PC-9 (cell line): Measurements from ENCODE around the gene TAPBP. TPM values are rescaled to one million over a fixed set of nuclear protein-coding genes. Genes with fewer than 3 reads are reported as not detected.
A peak's percentile ranks its signal among the peaks of the same experiment; 100 is the strongest.
"Not testable (repeated sequence)": the region's sequence is repeated elsewhere in the genome, so short reads cannot be mapped to it uniquely, and the experiment has no call there.

Experiments used
- Bru-seq: library from RNA; stranded (reverse); fragments of 400-500 nt; gene quantifications from one replicate; lab custom pipeline; 2021; lab: Mats Ljungman, UMichigan
- BruChase-seq, 2 experiments: library from RNA; stranded (reverse); fragments of 400-500 nt; gene quantifications; one replicate each; lab custom pipeline; 2021; lab: Mats Ljungman, UMichigan
- BruUV-seq: library from RNA; stranded (reverse); fragments of 400-500 nt; replicated peaks from 2 replicates; lab custom pipeline; 2021; lab: Mats Ljungman, UMichigan
- CTCF ChIA-PET: fragments of 300-600 bp; sonication (Branson Sonifier 250); formaldehyde crosslinking; loops from one replicate; lab custom pipeline; 2022; ENCODE audit warnings: antibody characterized with exemption; lab: Charles Lee
- POLR2A ChIA-PET: fragments of 300-600 bp; sonication (Branson Sonifier 250); formaldehyde crosslinking; loops from one replicate; lab custom pipeline; 2022; ENCODE audit warnings: antibody characterized with exemption; ENCODE audit not compliant: unreplicated experiment; lab: Charles Lee
- DNase-seq, 2 experiments: peaks; one replicate each; pipeline versions ENCODE4 v3.0.0 to v3.0.0-alpha.2; 2015 to 2022; ENCODE audit warnings: mixed read lengths in 1 of 2
- H2AFZ ChIP-seq: fragments of 200-600 bp; sonication (generic); 2 replicates; pipeline ENCODE4 v1.8.1; 2017; ENCODE audit warnings: antibody characterized with exemption
- H3F3A ChIP-seq: fragments of 200-600 bp; sonication (generic); 2 replicates; pipeline ENCODE4 v1.8.1; 2017; ENCODE audit warnings: antibody characterized with exemption, mild to moderate bottlenecking, low read depth; ENCODE audit not compliant: insufficient read depth
- H3K27ac ChIP-seq: fragments of 200-600 bp; sonication (generic); 2 replicates; pipeline ENCODE4 v1.6.1; 2016; ENCODE audit warnings: mixed run types
- H3K27me3 ChIP-seq: fragments of 200-600 bp; sonication (generic); 2 replicates; pipeline ENCODE4 v1.6.1; 2016; ENCODE audit warnings: low read depth, mixed run types; ENCODE audit not compliant: insufficient read depth
- H3K36me3 ChIP-seq: fragments of 200-600 bp; sonication (generic); 2 replicates; pipeline ENCODE4 v1.6.1; 2016; ENCODE audit warnings: low read depth, mixed run types
- H3K4me1 ChIP-seq: fragments of 200-600 bp; sonication (generic); replicated peaks from 2 replicates; pipeline ENCODE4 v1.6.1; 2016; ENCODE audit warnings: mixed run types; ENCODE audit not compliant: insufficient read depth
- H3K4me2 ChIP-seq: fragments of 200-600 bp; sonication (generic); 2 replicates; pipeline ENCODE4 v1.6.1; 2017; ENCODE audit warnings: mixed run types
- H3K4me3 ChIP-seq: fragments of 200-600 bp; sonication (generic); 2 replicates; pipeline ENCODE4 v1.6.1; 2016; ENCODE audit warnings: mixed run types
- H3K79me2 ChIP-seq: fragments of 200-600 bp; sonication (generic); 2 replicates; pipeline ENCODE4 v1.6.1; 2017; ENCODE audit warnings: low read depth, mixed run types
- H3K9me2 ChIP-seq: fragments of 200-600 bp; sonication (generic); 2 replicates; pipeline ENCODE4 v1.8.1; 2017; ENCODE audit warnings: mild to moderate bottlenecking; ENCODE audit not compliant: insufficient read depth
- H3K9me3 ChIP-seq: fragments of 200-600 bp; sonication (generic); 2 replicates; pipeline ENCODE4 v1.8.1; 2016; ENCODE audit warnings: low read depth; ENCODE audit not compliant: insufficient read depth
- H4K20me1 ChIP-seq: fragments of 200-600 bp; sonication (generic); 2 replicates; pipeline ENCODE4 v1.8.1; 2017; ENCODE audit not compliant: insufficient read depth
- CTCF ChIP-seq: fragments of 200-600 bp; sonication (generic); conservative IDR thresholded peaks from 2 replicates; pipeline ENCODE4 v1.6.1; 2017; ENCODE audit warnings: mixed run types, antibody characterized with exemption, mild to moderate bottlenecking, moderate library complexity
- EZH2 ChIP-seq: fragments of 200-600 bp; sonication (generic); IDR thresholded peaks from 2 replicates; pipeline ENCODE4 v1.8.0; 2017; ENCODE audit warnings: antibody characterized with exemption, low read depth
- intact Hi-C: fragments of 100-400 bp; cut with micrococcal nuclease; formaldehyde crosslinking; loops from one replicate; pipeline ENCODE4 v1.10.0; 2022; ENCODE audit not compliant: unreplicated experiment
- long read RNA-seq: library from polyadenylated mRNA; stranded (forward); transcript quantifications from one replicate; pipeline ENCODE4 v2.0.0, GENCODE V29; 2022
- total RNA-seq: library from RNA; stranded (reverse); gene quantifications from 2 replicates; pipeline ENCODE4 v1.2.3, GENCODE V29; 2021

TAPBP gene
- 156 and 194 TPM in 2 replicates for total RNA-seq
- Bru-seq, nascent RNA = percentile 76 among the genes with signal in this experiment
- percentile 94 among the genes with signal in this experiment for BruChase-seq, experiment 1, labeled RNA remaining after a 2-hour chase
- BruChase-seq, experiment 2, labeled RNA remaining after a 6-hour chase = percentile 95 among the genes with signal in this experiment
- long read RNA-seq, transcript TAPBP-234 (8 exons, 3,759 nt) = major isoform, 231 of 383 reads
- long read RNA-seq, partial matches to known transcripts = 44 of 383 reads
- long read RNA-seq, other reads (novel, unspliced or antisense) = 102 of 383 reads

- TF ChIP-seq EZH2 (no peak), CTCF (no peak)
- Histone ChIP-seq H3K4me2 (peak within 1 kb of the TSS; percentile 89), H3K4me1 (peaks cover 27% of the 10 kb centered on the region), H3K79me2 (peaks cover 42% of the 10 kb centered on the region), H3K9me2 (no peaks in the 10 kb centered on the region), H3K27me3 (no peaks in the 10 kb centered on the region), H2AFZ (peak within 1 kb of the TSS; percentile 81), H3K4me3 (peak within 1 kb of the TSS; percentile 81), H4K20me1 (peaks cover 6% of the 10 kb centered on the region; the same call in 1 of the 2 replicates), H3K9me3 (no peaks in the 10 kb centered on the region), H3K36me3 (no peaks in the 10 kb centered on the region), H3F3A (peaks cover 36% of the 10 kb centered on the region), H3K27ac (peak within 1 kb of the TSS; percentile 72)
- ChIA-PET CTCF (no interaction called here), POLR2A (interaction anchor here (0.6 kb wide), 1 partner anchor 931 kb away, joined by 4 read pairs; no protein-coding TSS in a partner anchor)
- no TSS peak for BruUV-seq
- intact Hi-C loops = loop anchor here (1.0 to 10.0 kb wide), 4 partner anchors 15 to 347 kb away; partner anchors contain the start of genes BRD2, KIFC1 and RGL2
- DNase-seq = peak; percentile 54 to 60
These were observed at the start of gene TAPBP for GRCh38 chr6:33313709-33314514. Gene TAPBP (minus strand): TSS chr6:33314078. CDS start chr6:33314041, 37 bp downstream.

GRCh38 chr6:33363486-33363885, 49.6 kb upstream of the TAPBP start:
- BruUV-seq, H3K79me2 ChIP-seq, H2AFZ ChIP-seq, H3K9me3 ChIP-seq, H3K36me3 ChIP-seq, H3K4me2 ChIP-seq, H3K27ac ChIP-seq, DNase-seq, H3K27me3 ChIP-seq, H4K20me1 ChIP-seq, H3K4me3 ChIP-seq, CTCF ChIA-PET, POLR2A ChIA-PET, H3K9me2 ChIP-seq, intact Hi-C loops: not testable (repeated sequence)
- peaks cover 19% of the 10 kb centered on the region; the same call in 1 of the 2 replicates for H3F3A ChIP-seq
- H3K4me1 ChIP-seq = peaks cover 36% of the 10 kb centered on the region

- TF ChIP-seq EZH2 = no peak
- TF ChIP-seq CTCF = no peak
- H3K4me2 ChIP-seq = no peak overlapping the region
- no peaks in the 10 kb centered on the region for H3K27me3 ChIP-seq
- no peaks in the 10 kb centered on the region for H3K9me2 ChIP-seq
- H3K27ac ChIP-seq = no peak overlapping the region
- CTCF ChIA-PET = interaction anchor here (0.5 kb wide), 1 partner anchor 35 kb away, joined by 3 read pairs; no protein-coding TSS in a partner anchor
- H4K20me1 ChIP-seq = no peaks in the 10 kb centered on the region
- H3K9me3 ChIP-seq = no peaks in the 10 kb centered on the region
- H2AFZ ChIP-seq = no peak overlapping the region
- peaks cover 35% of the 10 kb centered on the region for H3K4me1 ChIP-seq
- POLR2A ChIA-PET = interaction anchor here (0.8 kb wide), 1 partner anchor 15 kb away, joined by 4 read pairs; no protein-coding TSS in a partner anchor
- DNase-seq = no peak
- intact Hi-C loops = no loop called here
- no peaks in the 10 kb centered on the region for H3K36me3 ChIP-seq
- H3K79me2 ChIP-seq = no peaks in the 10 kb centered on the region
- no TSS peak for BruUV-seq
- H3K4me3 ChIP-seq = no peak overlapping the region
- peaks cover 19% of the 10 kb centered on the region; the same call in 1 of the 2 replicates for H3F3A ChIP-seq
These were observed 45.5 kb upstream of the TAPBP start for GRCh38 chr6:33359331-33359730.

DNA sequence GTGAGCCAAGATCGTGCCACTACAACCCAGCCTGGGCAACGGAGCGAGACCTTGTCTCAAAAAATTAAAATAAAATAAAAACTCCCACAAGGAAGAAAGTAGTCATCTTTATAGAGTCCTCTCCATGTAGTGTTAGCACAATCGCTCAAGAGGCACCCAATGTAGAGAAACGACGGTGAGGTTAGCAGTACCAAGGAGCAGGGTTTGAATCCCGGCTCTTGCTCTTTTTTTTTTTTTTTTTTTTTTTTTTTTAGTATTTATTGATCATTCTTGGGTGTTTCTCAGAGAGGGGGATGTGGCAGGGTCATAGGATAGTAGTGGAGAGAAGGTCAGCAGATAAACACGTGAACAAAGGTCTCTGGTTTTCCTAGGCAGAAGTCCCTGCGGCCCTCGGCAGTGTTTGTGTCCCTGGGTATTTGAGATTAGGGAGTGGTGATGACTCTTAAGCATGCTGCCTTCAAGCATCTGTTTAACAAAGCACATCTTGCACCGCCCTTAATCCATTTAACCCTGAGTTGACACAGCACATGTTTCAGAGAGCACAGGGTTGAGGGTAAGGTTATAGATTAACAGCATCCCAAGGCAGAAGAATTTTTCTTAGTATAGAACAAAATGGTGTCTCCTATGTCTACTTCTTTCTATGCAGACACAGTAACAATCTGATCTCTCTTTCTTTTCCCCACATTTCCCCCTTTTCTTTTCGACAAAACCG, 43.4 kb upstream of the TAPBP start:
- H3K79me2 ChIP-seq, H3K27ac ChIP-seq, POLR2A ChIA-PET, H3K9me3 ChIP-seq, H2AFZ ChIP-seq, CTCF ChIA-PET, H3K9me2 ChIP-seq, intact Hi-C loops, H3K4me2 ChIP-seq, H3K36me3 ChIP-seq, BruUV-seq, H4K20me1 ChIP-seq, DNase-seq, H3F3A ChIP-seq, H3K27me3 ChIP-seq, H3K4me3 ChIP-seq: not testable (repeated sequence)
- peaks cover 21% of the 10 kb centered on the region for H3K4me1 ChIP-seq
